Left colon (tissue), 2 donors: ENCODE data around the gene GALNT9. TPM values are rescaled to one million over a fixed set of nuclear protein-coding genes. Genes with fewer than 3 reads are reported as not detected.

Experiments used
- ATAC-seq: fragments of 200-7000 bp; cut with Tn5 transposase; one replicate; pipeline ENCODE4 v1.9.1; 2020; ENCODE audit warnings: mild to moderate bottlenecking, moderate library complexity
- DNase-seq, 2 donors: peaks; one replicate each; pipeline ENCODE4 v3.0.0-alpha.2; 2020
- intact Hi-C, 2 donors: fragments of 100-400 bp; cut with DNase I in 1 of 2; cut with micrococcal nuclease in 1 of 2; formaldehyde crosslinking; loops; one replicate each; pipeline versions ENCODE4 v1.11.2 to v1.14.0; 2022; cut with DNase I, micrococcal nuclease
- total RNA-seq, 2 donors: library from RNA; stranded (reverse); fragmentation: NEBNext Ultra II Directional; extraction: Animal tissue kit (Norgen Biotek cat#: 25700); gene quantifications; one replicate each; pipeline ENCODE4 v1.2.1, GENCODE V29; 2021
- donor health status: DM: no; HTN: no; CAD: no.
- donor health status: DM: yes; HTN: yes; CAD: no.

The GALNT9 gene
- total RNA-seq, 2 donors from 2014 or later: 0.39 TPM; not detected in 1

DNA sequence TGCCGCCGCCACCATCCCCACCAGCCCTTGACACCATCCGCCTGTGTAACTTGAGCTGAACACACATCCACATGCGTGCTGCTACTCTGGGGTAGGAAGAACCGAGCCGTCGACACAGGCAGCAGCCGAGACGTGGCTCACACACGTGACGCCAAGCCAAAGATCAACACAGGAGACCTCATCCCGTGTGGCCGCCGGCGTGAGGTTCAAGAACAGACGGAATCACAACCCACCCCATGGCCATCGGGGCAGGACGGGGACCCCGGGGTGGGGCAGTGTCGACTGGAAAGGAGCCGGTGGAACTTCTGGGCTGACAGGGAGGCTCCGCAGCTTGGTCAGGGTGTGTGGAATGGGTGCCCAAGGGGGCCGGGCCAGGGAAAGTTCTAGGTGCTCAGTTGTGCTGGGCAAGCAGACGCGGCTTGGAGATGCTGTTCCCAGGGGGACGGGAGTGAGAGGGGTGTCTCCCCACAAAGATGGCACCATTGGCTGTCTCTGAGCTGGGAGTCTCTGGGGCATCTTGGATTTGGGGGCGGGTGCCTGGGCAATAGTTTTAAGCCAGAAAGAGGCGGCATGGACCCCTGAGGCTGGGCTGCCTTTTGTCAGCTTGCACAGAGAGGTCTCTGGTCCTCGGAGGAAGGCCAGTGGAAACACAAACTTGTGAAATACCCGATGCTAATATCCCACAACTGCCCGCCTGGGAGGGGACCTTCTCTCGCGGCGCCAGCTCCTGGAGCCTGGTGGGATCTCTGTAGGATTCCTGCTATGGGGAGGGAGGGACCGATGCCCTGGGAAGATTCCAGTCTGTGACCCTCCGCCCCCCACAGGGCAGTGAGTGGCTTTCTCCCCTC, 41.8 kb downstream of the GALNT9 start:
- intact Hi-C loops: no loop called here
- ATAC-seq (no peak), DNase-seq (no peak)

DNA sequence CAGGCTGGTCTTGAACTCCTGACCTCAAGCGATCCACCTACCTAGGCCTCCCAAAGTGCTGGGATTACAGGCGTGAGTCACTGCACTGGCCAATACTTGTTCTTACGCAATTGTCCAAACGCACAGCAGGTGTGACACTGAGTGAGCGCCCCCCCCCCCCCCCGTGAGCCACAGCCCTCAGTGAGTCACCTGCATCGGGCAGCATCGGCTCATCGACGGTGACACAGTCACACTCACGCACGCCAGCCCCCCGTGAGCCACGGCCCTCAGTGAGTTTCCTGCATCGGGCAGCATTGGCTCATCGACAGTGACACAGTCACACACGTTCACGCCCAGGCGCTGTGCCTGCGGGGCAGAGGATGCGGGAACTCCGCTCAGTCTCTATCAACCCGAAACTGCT, 42.5 kb downstream of the GALNT9 start:
- ATAC-seq (no peak), DNase-seq (no peak)
- intact Hi-C loops: no loop called here

DNA sequence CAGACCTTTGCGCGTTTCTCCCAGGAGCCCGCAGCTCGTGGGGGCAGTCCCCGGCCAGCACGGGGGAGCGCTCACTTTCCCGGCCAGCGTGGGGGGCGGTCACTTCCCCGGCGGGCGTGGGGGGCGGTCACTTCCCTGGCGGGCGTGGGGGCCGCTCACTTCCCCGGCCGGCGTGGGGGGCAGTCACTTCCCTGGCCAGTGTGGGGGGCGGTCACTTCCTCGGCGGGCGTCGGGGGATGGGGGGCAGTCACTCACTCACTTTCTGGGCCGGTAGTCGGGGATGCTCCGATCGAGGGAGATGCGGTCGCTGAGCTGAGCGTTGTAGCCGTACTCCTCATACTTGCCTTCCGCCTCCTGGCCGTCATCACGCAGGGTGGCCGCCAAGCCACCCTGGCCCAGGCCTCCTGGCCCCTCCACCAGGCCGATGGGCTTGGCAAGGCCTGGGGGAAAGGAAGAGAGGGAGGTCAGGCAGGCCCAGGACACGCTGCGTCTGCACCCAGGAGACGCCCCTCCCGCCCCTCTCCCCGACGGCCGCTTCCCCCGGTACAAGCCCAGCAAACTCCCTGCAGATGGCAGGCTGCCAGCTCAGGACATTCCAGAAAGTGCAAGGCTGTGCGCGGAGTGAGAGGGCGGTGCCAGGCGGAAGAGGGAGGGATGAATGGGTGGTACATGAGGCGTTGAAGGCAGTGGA, 43.3 kb downstream of the GALNT9 start:
- intact Hi-C loops: no loop called here
- ATAC-seq: peak; percentile 49
- DNase-seq: peak; percentile 40 to 51

DNA sequence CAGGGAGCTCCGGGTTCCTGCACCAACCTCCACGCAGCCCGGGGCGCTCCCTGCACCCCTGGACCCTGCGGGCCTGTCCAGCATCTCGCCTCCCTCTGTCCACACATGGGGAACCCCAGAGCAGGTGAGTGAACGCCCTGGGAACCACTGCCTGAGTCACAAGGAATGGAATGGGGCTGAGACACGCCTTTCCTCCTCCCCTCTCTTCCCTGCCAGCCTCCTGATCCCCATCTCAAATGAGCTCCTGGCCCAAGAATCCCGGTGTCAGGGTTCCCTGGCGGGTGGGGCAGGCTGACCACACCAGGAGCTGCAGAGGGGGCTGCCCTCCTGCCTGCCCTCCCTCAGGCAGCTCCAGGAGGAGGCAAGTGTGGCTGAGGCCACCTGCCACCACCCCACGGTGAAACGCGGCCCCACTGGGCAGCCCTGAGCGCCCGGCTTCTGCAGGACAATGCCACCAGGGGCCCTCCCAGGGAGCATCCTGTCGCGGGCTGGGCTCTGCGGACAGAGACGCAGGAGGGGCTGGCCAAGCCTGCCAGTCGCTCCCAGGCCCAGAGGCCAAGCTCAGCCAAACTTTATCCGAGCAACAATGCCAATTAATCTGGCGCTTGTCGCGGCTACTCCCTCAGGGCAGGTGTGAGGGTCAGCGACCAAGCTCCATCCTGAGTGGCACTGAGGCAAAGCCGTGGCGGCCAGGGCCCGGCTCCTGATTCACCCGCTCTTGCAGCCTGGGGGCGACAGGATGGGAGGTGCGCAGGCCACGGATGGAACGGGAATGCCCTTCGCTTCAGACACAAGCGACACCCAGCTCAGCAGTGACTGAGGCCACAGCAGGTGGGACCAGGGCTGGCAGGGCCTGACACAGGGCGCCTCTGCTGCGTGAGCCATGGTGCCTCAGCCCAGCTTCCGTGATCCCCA, 44.3 kb downstream of the GALNT9 start:
- ATAC-seq (no peak), DNase-seq (no peak)
- intact Hi-C loops: no loop called here

DNA sequence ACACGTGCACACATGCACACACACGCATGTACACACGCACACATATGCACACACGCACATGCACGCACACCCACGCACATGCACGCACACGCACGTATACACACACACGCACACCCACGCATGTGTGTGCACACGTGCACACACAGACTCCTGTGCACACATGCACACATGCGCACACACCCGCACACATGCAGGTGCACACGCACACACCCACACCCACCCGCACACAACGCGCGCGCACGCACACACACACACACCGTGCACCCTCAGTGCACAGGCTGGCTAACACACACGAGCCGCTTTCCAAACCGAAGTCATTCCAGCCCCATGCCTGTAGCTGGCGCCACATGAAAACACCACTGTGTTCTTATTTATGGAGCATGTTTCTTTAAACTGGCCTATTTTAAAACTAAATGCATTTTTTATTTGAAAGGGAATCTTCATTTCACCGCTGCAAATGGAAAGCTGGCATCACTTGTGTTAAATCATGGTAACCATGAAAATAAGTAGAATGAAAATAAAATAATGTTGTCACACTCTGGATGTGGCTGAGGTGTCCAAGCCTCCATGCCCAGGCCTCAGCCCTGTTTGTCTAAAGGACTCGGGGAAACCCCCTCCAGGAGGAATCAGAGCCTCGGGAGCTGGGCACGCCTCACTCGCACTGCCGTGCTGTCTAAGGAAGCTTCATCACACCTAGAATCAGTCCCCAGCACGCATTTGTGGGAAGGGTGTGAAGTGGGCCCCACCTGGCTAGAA, 45.1 kb downstream of the GALNT9 start:
- no peak for ATAC-seq
- no peak for DNase-seq
- intact Hi-C loops: no loop called here

DNA sequence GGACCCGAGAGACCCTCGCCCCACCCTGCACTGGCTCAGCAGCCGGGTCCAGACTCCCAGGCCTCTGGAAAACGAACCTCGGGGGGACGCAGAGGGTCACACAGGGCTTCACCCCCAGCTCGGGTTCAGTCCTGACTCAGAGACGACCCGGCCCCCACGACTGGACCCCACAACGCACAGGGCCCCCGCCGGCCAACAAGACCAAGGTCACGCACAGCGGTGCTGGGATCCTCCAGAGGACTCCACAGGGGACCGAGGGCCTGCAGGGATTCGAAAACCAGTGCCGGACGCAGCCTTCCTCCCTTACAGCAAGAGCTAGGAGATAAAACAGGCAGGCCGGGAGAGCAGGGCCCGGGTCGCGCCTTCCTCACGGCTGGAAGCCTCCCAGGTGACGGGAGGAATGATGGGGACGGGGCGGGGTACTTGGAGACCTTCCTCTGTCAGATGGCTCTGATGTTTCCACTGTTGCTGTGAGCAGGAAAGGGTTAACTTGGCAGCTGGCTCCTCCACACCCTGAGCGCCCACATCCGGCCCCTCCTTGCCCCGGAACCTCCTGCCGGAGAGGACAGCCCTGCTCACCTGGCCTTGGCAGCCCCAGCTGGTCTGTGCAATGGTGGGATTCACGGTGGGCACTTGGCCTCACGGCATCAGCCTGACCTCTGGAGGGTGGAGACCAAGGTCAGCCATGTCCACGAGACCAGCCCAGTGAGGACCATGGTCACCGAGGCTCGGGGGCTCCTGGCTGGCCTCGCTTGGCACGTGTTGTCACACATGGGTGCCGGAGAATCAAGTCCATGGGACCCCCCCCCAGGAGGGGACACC, 46.2 kb downstream of the GALNT9 start:
- DNase-seq (no peak), ATAC-seq (peak; percentile 47)
- intact Hi-C loops: no loop called here

DNA sequence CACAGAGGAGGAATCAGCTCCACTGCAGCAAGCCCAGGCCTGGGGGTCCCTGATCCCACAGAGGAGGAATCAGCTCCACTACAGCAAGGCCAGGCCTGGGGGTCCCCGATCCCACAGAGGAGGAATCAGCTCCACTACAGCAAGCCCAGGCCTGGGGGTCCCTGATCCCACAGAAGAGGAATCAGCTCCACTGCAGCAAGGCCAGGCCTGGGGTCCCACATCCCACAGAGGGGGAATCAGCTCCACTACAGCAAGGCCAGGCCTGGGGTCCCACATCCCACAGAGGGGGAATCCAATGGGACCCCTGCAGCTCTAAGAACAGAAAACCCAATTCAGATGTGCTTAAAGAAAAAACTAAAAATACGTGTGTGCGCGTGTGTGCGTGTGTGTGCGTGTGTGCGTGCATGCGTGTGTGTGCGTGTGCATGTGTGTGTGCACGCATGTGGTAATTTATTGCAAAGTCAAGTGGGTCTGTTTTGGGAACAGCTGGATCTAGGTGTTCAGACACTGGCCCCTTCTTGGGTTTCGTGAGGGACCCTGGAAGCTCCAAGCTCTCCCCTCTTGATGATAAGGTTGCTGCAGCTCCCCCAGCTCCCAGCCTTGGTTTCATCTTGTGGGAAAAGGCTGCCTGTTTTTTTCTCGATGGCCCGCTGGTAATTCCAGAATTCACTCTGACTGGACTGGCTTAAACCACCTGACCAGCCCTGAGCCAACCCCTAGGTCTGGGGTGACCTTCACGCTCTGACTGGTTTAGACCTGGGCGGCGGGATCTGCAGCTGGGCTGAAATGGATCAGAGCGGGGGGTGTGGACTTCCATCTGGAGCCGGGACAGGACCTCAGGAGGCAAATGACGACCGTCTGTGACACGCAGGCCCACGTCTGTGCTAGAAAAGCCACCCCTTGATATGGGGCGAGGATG, 47.1 kb downstream of the GALNT9 start:
- DNase-seq (no peak), ATAC-seq (no peak)
- intact Hi-C loops: no loop called here

DNA sequence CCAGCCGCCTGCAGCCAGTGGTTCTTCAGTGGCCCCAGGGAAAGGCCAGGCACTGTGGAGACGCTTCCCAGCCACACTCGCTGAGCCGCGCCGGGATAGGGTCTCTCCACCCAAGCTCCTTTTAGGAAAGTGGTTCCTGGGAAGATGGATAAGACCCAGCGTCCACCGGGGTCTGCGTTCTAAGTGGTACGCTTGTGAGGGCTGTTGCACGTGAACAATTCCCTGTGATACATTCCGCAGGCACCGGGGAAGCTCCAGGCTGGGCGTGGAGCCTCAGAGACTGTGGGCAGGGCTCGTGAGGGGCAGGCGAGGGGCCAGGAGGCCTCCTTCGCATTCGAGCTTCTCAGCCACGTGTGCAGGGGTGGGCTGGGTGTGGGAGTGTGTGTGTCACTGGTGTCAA, 48.4 kb downstream of the GALNT9 start:
- intact Hi-C loops: no loop called here
- ATAC-seq: no peak

DNA sequence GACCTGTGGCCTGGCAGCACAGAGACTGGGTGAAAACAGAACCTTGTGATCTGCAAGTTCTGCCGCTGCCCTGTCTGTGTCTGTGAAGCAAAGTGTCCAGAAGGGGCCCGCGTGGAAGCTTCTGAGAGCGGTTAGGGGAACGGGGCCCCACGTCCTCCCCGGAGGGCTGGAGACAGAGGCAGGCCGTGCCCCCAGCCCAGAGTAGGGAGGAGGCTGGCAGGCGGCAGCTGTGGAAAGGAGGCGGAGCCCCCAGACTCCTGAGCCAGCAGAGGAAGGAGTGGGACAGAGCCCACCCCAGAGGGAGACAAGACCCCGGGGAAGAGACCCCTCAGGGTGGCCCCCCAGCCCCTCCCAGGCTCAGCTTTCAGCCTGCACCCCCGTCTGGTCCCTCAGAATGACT, 49.0 kb downstream of the GALNT9 start:
- no peak for DNase-seq
- ATAC-seq: no peak
- intact Hi-C loops: no loop called here

More for the DNA sequence above, 48.4 kb downstream of the GALNT9 start:
- no peak for DNase-seq

DNA sequence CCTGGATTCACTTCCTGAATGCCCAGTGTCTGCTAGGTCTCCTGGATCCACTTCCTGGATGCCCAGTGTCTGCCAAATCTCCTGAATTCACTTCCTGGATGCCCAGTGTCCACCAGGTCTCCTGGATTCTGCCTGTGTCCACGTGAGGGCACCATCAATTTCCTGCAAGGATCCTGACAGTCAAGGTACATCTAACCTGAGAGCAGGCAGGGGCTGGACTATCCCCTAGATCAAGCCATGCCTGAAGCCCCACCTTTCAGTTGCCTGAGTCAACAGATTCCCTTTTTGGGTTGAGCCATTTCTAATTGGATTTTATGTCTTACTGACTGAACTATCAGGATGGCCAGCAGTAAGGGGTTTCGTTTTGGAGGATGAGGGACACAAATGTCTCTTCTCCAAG, 49.5 kb downstream of the GALNT9 start:
- no peak for DNase-seq
- intact Hi-C loops: no loop called here
- ATAC-seq: no peak

DNA sequence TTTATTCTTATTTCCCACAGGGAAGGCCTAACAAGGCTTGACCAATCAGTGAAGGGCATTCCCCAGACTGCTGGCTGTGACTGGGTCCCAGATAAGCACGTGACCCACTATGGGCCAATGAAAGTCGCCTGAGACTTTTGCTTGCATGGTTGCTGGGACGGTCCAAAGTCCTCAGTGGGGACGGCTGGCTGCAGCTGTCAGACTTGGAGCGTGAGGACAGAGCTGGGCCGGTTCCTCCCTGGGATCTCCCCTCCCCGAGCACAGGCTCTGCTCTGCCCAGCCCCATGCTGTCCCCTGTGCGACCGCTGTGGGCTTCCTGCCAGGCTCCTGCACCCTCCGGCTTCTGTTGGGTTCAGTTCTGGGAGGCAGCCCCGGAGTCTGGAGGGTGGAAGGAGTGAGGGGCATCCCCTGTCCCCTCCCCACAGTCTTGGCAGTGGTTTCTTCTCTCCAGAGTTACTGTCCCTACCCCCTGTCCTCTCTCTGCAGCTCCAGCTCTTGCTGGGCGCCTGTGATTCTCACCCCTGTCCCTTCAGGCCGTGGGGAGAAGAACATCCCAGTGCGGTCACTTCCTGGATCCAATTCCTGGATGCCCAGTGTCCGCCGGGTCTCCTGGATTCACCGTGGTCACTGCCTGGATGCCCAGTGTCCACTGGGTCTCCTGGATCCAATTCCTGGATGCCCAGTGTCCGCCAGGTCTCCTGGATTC, 50.1 kb downstream of the GALNT9 start:
- peak; percentile 48 to 49 for DNase-seq
- intact Hi-C loops: no loop called here

DNA sequence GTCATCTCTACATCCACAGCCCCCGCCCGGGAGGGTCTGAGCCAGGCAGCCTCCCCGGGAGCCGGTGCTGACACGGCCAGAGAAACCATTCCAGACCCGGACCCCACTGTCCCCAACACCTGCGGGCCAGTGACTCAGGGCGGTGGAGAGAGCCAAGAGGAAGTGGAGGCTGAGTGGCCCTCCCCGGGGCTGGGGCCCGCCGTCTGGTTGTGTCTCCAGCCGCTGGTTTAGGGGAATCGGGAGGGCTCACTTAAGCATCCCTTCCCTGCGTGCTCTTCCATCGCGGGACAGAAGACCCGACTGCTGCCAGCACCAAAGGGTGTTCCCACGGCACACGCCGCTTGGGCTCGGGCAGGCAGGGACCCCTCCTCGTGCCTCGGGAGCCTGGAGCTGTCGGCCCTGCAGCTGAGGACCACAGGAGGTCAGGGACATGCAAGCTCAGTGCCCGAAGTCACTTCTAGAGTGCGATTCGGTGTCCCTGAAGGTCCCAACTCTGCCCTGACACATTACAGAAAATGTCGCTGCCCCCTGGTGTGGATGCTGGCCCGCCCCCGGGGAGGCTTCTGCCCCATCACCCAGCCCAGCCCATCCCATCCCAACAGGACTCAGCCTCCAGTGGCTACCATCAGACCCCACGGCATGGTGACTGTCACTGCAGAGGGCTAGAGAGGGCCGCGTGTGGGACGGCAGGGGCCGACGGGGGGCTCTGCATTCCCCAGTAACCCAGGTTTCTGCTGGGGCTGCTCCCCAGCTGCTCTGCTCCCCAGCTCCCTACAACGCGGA, 50.8 kb downstream of the GALNT9 start:
- DNase-seq (no peak), ATAC-seq (no peak)
- intact Hi-C loops: no loop called here

More for the DNA sequence above, 50.1 kb downstream of the GALNT9 start:
- peak; percentile 49 for ATAC-seq

DNA sequence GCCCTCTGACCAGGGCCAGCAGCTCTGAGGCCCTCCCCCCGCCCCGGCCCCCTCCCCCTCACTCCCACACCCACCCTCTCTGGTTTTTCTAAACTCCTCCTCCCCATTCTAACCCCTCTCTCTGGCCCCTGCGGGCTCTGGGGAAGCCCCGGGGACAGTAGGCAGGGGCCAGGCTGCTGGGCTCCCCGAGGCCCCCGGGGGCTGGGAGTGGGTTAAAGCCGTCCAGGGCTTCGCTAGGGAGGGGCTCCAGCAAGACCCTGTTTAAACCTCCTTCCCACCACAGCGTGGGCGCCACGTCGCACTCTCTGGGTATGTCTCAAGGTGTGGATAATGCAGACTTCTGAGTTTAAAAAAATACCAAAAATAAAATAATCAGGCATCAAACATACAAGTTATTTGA, 51.4 kb downstream of the GALNT9 start:
- intact Hi-C loops: no loop called here
- ATAC-seq (no peak), DNase-seq (no peak)

DNA sequence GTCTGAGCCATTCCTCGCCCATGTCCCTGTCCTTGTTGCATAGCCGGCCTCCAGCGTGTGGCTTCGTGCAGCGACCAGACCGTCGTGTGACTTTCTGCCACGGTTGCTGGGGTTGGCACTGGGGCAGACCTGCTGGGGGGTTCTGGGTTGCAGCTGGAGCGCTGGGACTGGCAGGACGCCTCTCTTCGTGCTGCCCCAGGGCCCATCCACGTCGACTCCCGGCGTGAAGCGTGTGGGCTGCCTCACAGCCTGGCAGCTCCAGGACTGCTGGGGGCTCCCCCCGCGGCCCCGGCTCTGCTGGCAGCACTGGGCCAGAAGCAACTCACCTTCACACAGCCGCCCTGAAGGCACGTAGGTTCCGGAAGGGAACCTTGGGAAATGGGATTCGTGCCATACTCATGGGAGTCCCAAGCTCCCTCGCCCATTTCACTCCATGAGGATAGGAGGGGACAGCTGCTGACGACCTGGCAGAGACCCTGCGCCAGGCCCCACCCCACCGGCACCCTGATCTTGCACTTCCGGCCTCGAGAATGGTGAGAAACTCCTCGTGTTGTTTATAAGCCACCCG, 51.9 kb downstream of the GALNT9 start:
- ATAC-seq: no peak
- intact Hi-C loops: no loop called here
- DNase-seq: no peak

DNA sequence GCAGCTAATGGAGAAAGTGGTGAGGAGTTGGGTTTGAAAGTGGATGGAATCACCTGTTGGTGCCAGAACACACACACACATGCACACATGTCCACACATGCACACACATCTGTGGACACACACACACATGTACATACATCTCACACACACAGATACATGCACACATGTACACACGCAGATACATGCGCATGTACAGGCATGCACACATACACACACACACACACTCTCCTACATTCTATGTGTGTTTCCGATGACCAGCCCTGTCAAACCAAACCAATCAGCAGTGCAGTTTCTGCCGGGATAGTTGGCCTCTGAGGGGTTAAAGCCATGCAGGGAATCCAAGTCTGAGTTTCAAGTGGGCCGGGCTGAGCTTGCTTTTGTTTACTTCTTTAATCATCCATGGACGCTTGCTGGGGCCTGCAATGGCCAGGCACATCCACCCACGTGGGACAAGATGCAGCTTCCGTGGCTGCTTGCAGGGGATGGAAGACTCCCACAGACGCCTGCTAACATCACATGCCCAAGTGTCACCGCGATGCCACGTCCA, 52.5 kb downstream of the GALNT9 start:
- intact Hi-C loops: no loop called here
- DNase-seq (no peak), ATAC-seq (no peak)
